GM19328 (cell line): ENCODE data around the gene DHX34.
"Not testable (repeated sequence)": the region's sequence is repeated elsewhere in the genome, so short reads cannot be mapped to it uniquely, and the experiment has no call there.

Experiments
- ATAC-seq: cut with Tn5 transposase; IDR thresholded peaks from one replicate; pipeline ENCODE4 v1.9.1; 2021; ENCODE audit warnings: mild to moderate bottlenecking, moderate library complexity; ENCODE audit not compliant: unreplicated experiment

The DHX34 gene

DNA sequence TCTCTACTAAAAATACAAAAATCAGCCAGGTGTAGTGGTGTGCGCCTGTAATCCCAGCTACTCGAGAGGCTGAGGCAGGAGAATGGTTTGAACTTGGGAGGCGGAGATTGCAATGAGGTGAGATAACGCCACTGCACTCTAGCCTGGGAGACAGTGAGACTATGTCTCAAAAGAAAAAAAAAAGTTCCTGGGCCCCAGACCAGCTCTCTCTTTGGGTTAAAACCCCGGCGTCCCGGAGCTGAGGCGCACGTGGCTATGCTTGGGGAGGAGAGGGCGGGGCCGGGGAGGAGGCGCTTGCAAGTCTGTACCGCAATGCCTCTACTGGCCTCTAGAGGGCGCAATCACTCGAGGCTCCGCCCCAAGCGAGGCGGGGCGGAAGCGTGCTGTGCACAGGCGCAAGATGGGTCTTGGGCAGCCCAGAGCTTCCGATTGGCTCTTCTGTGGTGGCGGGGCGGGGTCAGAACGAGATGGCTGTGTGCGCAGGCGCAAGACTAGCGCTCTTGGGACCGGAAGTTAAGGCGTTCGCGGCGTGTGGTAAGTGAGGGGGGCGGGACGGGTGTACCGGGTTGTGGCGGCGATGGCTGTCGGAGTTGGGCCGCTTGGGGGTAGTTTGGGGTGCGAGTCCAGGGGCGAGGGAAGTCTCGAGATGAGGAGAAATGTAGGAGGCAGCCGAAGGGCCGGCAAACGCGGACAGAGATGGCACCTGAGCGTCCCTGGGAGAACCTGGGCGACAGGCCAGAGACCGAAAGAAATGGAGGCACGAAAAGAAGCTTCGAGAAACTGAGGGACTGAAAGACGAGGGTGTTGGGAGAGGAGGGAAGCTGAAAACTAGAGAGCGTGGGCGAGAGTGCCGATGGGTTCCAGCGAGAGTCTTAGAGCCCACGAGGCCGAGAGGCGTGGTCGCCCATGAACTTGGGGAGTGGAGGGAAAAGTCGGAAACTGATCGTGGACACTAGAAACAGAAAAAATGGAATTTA is at the start of gene DHX34:
Gene DHX34 (plus strand): TSS at position 497 of the 977 bp plus-strand sequence. CDS start 3,716 bp downstream, outside the sequence.
- peak; percentile 93 for ATAC-seq

- not testable (repeated sequence) for ATAC-seq
These were observed 48.2 kb upstream of the DHX34 start for GRCh38 chr19:47300867-47301266.

DNA sequence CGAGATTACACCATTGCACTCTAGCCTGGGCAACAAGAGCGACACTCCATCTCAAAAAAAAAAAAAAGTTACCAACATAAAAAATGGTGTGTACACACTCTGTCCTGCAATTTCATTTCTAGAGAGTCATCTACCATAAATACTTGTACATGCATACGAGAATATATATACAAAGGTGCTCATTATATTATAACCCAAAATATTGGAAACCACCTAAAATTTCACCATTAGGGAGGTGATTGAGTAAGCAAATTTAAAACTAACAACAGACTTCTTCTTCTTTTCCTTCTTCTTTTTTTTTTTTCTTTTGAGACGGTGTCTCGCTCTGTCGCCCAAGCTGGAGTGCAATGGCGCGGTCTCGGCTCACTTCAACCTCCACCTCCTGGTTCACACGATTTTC is 46.9 kb upstream of the DHX34 start:
- ATAC-seq: no peak

DNA sequence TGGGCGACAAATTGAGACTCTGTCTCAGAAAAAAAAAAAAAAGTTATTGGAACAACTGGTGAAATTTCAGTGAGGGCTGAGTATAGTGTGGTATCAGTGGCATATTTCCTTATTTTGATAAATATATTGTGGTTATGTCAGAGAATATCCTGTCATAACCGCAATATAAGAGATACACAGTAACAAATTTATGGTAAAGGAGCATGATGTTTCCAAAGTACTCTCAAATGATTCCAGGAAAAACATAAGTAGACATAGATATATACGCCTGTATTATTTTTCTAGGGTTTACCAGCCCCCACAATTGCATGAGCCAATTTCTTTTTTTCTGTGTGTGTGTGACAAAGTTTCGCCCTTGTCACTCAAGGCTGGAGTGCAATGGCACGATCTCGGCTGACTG is 45.1 kb upstream of the DHX34 start:
- ATAC-seq: no peak

- ATAC-seq: no peak
These were observed 43.8 kb upstream of the DHX34 start for GRCh38 chr19:47305309-47305751.

DNA sequence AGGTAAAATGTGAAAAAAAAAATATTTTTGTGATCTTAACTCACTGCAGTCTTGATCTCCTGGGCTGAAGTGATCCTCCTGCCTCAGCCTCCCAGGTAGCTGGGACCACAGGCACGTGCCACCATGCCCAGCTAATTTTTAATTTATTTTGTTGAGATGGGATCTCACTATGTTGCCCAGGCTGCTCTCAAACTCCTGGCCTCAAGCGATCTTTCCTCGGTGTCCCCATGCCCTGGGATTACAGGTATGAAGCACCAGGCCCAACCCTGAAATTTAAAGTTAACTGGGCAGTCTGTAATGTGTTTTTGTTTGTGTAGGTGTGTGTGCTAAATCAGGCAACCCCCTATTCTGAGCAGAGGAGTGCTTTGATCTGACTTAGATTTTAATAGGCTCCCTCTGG is 42.8 kb upstream of the DHX34 start:
- no peak for ATAC-seq

GRCh38 chr19:47309038-47309437 is 40.1 kb upstream of the DHX34 start:
- ATAC-seq: no peak

DNA sequence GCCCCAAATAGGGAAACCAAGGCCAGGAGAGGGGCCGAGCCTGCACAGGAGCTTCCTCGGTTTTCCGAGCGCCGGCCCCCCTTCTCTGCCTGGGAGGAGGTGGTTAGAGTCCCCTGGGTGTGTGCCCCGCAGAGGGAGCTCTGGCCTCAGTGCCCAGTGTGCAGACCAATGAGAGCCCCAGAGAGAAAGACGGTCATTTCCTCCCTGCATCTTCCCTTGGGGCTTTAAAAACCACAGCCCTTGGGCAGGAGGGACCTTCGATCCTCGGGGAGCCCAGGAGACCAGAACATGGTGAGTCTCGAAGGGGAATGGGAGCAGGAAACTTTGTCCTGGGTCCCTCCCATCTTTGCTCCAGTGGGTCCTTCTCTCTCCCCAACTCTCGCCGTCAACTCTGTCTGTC is 39.5 kb upstream of the DHX34 start, which contains the start of gene C5AR1:
Gene C5AR1 (plus strand): TSS at position 254 of the 400 bp plus-strand sequence. CDS start 35 bp downstream, at position 289.
- no peak for ATAC-seq

DNA sequence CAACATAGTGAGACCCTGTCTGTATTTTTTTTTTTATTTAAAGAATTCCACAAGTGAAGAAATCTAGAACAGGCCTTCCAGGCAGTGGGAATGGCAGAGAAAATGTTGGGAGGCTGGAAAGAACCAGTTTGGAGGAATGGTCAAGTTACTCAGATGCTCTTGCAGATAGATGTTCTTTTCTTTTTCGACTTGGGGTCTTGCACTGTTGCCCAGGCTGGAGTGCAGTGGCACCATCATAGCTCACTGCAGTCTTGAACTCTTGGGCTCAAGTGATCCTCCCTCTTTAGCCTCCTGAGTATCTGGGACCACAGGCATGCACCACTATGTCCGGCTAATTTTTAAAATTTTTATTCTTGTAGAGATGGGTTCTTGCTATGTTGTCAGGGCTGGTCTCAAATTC is 38.8 kb upstream of the DHX34 start:
- no peak for ATAC-seq

GRCh38 chr19:47310819-47311218 is 38.3 kb upstream of the DHX34 start:
- ATAC-seq: no peak

DNA sequence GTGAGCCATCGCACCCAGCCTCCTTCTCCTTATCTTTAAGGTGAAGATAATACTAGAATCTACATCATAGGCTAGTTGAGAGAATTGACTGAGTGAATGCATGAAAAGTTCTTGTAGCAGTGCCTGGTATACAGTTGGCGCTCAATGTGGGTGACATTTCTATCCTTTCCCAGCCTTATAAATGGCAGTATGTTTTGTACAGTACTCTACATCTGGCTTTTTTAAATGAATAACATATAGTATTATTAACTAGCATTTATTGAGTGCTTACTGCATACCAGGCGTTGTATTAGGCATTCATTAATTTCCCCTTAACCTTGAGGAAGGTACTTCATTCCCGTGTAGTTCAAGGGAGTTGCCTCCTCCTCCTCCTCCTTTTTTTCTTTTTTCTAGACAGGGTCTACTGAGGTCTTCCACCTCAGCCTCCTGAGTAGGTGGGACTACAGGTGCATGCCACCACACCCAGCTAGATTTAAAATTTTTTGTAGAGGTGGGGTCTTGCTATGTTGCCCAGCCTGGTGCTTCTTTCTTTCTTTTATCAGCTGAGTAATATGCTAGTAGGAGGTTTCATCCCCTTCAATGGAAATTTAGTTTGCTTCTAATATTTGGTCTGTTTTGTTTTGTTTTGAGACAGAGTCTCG is 36.6 kb upstream of the DHX34 start:
- no peak for ATAC-seq

DNA sequence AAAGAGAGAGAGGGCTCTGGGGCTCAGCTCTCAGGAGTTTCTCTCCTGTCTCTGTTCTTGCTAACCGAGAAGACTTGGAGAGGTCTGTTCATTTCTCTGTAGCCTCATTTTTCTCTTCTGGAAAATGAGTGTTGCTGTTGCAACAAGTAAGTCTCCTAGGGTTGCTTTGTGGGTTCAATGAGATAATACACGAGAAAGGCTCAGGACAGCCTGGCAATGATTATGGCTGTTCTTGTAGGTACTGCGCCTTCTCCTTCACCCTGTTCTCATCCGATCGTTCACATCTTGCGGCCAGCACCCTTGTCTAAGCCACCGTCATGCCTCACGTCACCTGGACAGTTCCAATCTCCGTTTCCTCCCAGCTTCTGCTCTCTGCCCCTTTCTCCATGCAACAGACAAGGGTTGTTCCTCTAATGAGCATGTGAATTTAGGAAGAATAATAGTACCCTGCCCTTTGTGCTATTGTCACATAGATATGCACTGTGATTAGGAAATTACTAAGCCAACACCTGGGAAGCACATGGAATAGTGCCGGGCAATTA is 35.3 kb upstream of the DHX34 start:
- ATAC-seq: no peak

- no peak for ATAC-seq
These were observed 33.8 kb upstream of the DHX34 start for GRCh38 chr19:47315125-47315821.

DNA sequence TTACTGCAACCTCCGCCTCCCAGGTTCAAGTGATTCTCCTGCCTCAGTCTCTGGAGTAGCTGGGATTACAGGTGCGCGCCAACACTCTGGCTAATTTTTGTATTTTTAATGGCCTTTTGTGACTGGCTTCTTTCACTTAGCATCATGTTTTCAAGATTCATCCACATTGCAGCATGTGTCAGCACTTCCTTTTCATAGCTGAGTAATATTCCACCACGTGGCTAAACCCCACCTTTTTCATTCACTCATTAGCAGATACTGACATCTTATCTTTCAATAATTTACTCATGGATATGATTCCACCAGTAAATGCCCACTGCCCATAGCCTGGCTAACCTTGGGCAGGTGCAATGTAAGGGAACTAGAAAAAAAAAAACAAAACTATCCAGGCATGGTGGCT is 32.6 kb upstream of the DHX34 start:
- ATAC-seq: no peak

DNA sequence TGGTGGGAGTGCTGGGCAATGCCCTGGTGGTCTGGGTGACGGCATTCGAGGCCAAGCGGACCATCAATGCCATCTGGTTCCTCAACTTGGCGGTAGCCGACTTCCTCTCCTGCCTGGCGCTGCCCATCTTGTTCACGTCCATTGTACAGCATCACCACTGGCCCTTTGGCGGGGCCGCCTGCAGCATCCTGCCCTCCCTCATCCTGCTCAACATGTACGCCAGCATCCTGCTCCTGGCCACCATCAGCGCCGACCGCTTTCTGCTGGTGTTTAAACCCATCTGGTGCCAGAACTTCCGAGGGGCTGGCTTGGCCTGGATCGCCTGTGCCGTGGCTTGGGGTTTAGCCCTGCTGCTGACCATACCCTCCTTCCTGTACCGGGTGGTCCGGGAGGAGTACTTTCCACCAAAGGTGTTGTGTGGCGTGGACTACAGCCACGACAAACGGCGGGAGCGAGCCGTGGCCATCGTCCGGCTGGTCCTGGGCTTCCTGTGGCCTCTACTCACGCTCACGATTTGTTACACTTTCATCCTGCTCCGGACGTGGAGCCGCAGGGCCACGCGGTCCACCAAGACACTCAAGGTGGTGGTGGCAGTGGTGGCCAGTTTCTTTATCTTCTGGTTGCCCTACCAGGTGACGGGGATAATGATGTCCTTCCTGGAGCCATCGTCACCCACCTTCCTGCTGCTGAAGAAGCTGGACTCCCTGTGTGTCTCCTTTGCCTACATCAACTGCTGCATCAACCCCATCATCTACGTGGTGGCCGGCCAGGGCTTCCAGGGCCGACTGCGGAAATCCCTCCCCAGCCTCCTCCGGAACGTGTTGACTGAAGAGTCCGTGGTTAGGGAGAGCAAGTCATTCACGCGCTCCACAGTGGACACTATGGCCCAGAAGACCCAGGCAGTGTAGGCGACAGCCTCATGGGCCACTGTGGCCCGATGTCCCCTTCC is 28.9 kb upstream of the DHX34 start:
- ATAC-seq: no peak

GRCh38 chr19:47321630-47322029 is 27.5 kb upstream of the DHX34 start:
- ATAC-seq: no peak

GRCh38 chr19:47322058-47322457 is 27.1 kb upstream of the DHX34 start:
- ATAC-seq: no peak

GRCh38 chr19:47323409-47323808 is 25.7 kb upstream of the DHX34 start:
- ATAC-seq: no peak

DNA sequence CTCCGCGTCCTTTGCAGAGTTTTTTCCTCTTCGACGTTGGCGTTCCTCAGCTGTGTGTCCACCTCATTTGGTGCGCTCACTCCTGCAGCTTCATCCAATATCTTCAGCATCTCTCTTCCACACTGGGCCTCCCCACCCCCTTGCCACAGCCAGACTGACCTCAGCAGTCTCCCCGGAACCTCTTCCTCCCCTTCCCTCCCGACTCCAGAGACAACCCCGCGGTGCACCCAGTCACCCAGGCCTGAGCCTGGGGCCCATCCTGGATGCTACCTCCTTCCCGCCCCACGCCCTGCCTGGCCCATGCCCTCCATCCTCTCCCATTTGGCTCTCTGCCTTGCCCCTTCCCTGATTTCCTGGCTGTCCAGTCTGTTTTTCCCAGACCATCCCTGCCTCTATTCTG is 25.2 kb upstream of the DHX34 start:
- no peak for ATAC-seq

DNA sequence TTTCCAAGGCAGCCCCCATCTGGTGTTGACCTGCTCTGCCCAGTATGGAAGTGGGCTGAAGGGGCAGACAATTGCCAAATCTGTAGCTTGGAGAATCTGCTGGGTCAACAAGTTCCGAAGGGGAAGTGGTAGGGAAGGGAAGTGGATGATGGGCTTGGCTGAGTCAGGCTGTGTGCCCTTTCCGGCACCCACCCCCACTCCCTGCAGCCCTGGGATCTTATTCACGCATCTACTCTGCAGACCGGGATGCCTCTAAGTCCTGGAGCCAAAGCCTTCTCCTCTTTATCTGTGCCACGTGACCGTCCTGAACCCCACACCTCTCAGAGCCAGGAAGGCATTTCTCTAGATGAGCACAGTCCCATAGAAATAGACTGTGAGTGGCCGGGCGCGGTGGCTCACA is 24.6 kb upstream of the DHX34 start:
- no peak for ATAC-seq
